ENCODE results near the gene FOSL2.

FOSL2 gene

DNA sequence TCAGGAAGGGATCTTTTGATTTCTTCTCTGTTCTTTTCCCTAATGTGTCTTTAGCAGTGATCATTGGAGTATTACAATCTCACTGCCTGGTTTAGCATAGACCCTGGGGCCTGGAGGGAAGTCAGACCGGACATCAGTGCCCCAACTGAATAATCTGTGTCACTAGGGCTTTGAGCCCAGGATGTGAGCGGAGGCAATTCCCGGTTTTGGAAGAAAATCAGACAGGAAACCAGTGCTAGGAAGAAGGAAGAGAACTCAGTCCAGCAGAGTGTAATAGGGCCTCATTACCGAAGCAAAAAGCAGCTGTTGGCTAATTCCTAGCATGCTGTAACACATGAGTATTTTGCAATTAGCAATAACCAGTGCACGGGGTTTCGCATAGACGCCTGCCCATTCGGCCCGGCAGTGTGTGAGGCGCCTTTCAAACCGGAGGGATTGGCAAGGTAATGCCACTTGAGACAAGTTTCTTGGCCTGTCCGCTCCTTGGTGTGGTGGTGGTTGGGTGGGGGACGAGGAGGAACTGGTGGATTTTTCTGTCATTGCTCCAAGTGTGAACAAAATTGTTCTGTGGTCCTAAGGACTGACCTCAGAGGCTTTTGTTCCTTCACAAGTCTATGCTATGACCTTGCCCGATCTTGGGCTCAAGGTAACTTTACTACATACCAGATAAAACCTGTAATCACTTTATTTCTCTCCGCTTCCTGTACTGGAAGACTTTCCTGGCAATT is 2.8 kb downstream of the FOSL2 start:
- DNase-seq (ENCODE audit: low read depth), result no peak

DNA sequence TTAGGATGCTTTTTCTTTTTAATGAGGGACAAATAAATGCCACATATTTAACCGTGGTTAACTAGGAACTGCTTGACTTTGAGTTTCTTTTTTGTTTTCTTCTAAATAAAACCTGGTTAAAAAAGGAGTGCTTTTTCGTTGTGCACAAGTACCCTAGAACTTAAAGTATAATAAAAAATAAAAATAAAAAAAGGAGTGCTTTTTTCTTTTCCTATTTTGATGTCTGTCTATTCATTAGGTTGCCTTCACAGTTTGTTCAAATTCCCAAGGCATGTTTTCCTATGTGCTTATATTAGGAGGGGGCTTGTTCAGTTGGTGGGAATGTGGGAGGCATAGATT is 4.4 kb downstream of the FOSL2 start:
- DNase-seq (ENCODE audit: low read depth), result no peak

DNA sequence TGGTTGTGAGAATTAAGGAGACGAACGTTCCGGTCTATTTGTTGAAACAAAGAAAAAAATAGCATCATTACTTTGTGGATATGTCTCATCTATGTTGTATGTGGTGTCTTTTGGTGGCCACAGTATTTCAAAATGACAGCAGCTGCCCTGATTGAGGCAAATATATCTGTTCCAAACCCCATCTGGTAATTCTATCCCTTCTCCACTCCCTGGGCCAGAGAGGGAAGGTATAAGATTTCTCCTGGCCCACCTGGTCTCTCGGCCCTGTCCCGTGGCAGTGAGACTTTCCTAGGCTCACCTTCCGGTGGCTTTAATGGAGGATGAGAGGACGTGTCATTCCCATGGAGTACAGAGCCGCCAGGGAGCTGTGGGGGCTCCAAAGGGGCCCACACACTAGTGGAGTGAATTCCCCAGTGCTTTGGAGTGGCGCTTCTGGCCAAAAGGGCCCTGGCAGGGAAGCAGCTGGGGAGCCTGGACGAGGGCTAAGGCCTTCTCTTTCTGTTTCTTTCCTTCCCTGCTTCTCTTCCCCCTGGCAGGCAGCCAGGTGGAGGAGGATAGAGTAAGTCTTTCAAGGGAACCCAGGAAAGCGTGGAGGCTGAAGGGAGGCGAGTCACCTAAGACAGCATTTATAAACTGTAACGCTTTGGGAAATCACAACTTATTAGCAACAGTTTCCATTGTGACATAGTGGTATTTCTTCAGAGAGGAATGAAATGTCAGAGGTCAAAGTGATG is 5.6 kb downstream of the FOSL2 start:
- no peak for DNase-seq (ENCODE audit: low read depth)

- DNase-seq (ENCODE audit: low read depth), result no peak
Observed at GRCh38 chr2:28399289-28399688, 6.6 kb downstream of the FOSL2 start.

GRCh38 chr2:28399956-28400355 is 7.3 kb downstream of the FOSL2 start:
- DNase-seq (ENCODE audit: low read depth), result no peak

GRCh38 chr2:28400419-28400818 is 7.8 kb downstream of the FOSL2 start:
- no peak for DNase-seq (ENCODE audit: low read depth)

GRCh38 chr2:28400921-28401320 is 8.3 kb downstream of the FOSL2 start:
- DNase-seq (ENCODE audit: low read depth), result no peak

DNA sequence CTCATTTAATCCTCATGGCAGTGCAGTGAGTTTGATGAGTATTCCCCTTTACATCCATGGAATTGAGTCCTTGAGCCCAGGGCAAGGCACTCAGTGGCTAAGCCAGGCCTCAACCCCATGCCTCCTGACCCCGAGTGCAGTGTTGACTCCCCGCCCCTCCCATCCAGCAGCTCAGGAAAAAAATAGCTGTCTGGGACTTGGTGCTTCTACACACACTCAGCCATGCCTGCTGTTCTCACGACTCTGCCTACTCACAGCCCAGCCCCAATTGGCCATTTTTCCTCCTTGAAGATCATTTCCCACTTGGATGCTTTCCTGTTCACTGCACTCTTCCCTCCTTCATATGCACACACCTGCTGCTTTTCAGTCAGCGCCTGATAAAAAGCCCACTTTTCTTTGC is 8.8 kb downstream of the FOSL2 start:
- DNase-seq (ENCODE audit: low read depth), result no peak

DNA sequence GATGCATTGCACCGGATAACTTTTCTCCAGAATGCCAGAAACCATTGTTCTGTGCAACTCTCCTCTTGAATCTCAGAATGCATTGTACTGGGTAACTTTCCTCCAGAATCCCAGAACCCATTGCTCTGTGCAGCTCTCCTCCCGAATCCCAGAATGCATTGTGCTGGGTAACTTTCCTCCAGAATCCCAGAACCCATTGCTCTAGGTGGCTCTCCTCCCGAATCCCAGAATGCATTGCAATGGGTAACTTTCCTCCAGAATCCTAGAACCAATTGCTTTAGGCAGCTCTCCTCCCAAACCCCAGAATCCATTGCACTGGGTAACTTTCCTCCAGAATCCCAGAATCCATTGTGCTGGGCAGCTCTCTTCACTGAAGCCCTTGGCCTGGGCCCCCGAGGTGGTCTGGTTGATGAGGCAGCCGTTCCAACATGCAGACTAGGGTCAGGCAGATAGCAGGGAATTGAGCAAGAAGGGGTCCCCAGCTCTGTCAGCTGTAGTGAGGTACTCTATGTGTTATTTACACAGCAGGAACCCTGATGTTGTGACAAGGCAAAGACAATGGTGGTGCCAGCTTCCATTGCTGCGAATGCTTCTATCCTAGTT is 9.4 kb downstream of the FOSL2 start:
- no peak for DNase-seq (ENCODE audit: low read depth)

DNA sequence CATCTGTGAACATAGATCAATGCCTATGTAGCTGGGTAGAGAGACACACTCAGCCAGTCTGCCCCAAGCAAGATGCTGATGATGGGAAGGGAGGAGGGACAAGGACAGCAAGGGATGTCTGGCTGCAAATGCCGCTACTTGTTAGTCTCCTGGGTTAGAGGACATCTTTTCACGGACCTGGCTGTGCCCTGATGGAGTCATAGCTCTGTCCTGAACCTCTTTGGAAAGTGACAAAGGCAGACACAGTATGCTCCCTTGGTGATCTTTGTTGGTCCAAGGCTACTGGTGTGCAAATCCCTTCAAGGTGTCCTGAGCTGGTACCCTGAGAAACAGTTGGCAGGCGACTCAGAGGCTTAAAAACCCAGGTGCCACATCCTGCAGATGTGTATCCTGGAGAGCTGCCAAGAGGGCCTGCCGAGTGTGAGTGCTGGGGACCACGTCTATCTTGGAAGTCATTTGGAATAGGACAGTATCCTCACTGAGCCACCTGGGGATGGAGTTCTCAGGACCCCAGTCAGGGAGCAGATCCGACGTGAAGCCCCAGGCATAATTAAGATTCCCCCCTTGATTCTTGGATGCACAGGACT is 10.8 kb downstream of the FOSL2 start:
- DNase-seq (ENCODE audit: low read depth), result no peak

DNA sequence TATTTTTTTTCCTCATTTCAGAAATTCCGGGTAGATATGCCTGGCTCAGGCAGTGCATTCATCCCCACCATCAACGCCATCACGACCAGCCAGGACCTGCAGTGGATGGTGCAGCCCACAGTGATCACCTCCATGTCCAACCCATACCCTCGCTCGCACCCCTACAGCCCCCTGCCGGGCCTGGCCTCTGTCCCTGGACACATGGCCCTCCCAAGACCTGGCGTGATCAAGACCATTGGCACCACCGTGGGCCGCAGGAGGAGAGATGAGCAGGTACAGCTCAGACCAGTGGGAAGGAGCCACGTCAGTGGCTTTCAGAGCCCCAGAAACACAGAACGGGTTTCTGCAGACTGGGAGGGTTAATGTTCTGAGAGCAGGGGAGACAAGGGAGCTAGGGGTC is 11.4 kb downstream of the FOSL2 start:
- no peak for DNase-seq (ENCODE audit: low read depth)

- no peak for DNase-seq (ENCODE audit: low read depth)
Observed at GRCh38 chr2:28405537-28405936, 12.9 kb downstream of the FOSL2 start.

GRCh38 chr2:28406276-28407096 is 13.8 kb downstream of the FOSL2 start:
- peak; percentile 63 for DNase-seq (ENCODE audit: low read depth)

- no peak for DNase-seq (ENCODE audit: low read depth)
Observed at GRCh38 chr2:28407131-28407975, 14.7 kb downstream of the FOSL2 start.

DNA sequence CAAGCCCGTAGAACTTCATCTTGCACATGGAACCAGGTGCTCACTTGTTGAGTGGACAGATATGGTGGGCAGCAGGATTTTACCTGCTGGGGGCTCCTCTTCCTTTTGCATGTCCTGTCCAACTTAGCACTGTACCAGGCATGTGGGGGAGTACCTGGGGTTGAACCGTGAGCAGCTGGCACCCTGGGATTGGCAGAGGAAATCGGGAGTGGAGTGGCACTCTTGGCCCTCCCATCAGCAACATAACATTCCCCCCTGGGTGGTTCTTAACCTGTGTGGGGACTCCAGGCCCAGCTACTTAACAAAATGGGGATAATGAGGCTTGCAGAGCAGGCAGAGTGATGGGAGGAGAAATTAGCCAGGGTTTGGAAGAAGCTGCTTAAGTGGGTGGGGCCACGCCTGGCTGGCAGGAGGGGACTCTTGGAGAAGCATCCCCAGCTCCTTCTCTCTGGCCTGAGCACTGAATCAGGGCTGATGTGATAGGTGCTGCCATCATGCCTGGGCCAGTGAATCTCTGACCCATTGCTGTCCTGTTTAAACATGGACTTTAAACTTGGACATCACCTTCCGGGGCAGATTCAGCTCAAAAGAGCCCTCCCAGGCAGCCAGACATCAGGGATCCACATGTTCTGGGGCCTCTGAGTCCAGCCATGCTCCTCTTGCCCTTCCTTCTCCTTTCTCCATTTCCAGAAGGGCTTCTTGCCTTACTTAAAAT is 15.5 kb downstream of the FOSL2 start:
- no peak for DNase-seq (ENCODE audit: low read depth)

DNA sequence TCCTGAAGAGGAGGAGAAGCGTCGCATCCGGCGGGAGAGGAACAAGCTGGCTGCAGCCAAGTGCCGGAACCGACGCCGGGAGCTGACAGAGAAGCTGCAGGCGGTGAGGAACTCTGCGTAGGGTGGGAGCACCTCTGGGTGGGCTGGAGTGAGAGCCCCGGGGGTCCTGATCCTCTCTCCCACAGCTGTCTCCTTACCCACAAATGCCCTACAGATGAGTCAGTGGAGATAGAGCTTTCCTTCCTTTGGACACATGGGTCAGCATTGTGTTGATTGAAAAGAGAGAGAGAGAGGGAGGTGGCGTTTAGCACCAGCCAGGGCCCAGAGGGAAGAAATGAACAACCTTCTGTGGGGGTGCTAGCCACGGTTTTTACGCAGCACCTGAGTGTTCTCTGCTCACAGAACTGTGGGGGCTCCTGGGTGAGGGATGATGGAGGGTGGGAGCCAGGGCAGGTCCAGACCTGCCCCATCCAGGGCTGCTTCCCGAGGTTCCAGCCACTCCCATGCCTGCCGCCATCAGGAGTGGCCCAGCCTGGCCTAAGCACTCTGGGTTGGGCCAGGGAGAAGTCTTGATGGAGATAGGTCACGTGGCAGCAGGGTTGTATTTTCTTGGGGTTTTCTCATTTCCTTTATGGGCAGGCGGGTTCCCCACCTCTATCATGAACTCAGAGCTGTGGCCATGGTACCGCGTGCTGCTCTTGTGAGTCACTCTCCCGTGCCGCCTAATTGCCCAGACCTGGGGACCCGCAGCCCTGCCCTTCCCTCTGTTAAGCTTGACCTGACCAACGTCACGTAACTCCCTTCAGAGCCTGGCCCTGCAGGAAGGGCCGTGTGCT is 16.3 kb downstream of the FOSL2 start:
- peak; percentile 65 for DNase-seq (ENCODE audit: low read depth)

DNA sequence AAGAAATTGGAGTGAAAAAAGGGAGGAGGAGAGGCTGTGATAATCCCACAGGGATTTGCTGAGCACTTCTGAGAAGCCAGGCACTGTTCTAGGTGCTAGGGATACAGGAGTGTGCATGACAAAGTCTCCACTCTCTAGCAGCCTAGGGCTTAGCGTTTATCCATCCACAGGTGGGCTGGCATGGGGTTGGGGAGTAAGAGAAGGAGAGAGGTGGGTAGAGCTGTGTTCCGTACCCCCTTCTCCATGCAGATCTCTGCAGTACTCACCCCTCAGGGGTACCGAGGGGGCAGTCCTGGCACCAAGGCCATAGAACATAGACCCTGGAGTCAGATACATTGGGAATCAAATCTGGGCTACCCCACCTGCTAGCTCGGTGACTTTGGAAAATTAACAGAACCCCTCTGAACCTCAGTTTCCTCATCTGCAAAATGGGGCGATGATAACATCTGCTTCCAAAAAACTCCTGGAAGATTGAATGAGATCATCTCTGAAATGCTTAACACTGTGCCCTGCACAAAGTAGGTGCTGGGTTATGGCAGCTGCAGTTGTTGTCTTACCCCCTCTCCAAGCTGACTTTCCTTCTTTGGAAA is 18.6 kb downstream of the FOSL2 start:
- DNase-seq (ENCODE audit: low read depth), result no peak

DNA sequence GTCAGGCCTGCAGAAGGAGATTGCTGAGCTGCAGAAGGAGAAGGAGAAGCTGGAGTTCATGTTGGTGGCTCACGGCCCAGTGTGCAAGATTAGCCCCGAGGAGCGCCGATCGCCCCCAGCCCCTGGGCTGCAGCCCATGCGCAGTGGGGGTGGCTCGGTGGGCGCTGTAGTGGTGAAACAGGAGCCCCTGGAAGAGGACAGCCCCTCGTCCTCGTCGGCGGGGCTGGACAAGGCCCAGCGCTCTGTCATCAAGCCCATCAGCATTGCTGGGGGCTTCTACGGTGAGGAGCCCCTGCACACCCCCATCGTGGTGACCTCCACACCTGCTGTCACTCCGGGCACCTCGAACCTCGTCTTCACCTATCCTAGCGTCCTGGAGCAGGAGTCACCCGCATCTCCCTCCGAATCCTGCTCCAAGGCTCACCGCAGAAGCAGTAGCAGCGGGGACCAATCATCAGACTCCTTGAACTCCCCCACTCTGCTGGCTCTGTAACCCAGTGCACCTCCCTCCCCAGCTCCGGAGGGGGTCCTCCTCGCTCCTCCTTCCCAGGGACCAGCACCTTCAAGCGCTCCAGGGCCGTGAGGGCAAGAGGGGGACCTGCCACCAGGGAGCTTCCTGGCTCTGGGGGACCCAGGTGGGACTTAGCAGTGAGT is 19.4 kb downstream of the FOSL2 start:
- no peak for DNase-seq (ENCODE audit: low read depth)
